Renal pelvis (tissue), 4 donors: ENCODE measurements around the gene BCAS3. TPM values are rescaled to one million over a fixed set of nuclear protein-coding genes. Genes with fewer than 3 reads are reported as not detected.
"Not testable (repeated sequence)": the region's sequence is repeated elsewhere in the genome, so short reads cannot be mapped to it uniquely, and the experiment has no call there.

ENCODE experiments used
- DNase-seq: peaks from one replicate; pipeline ENCODE4 v3.0.0-alpha.2; 2013
- polyA plus RNA-seq, 3 donors: library from polyadenylated mRNA; unstranded; fragments of 120-200 nt; gene quantifications; one replicate each; pipeline ENCODE4 v1.2.1, GENCODE V29; 2013; ENCODE audit not compliant: insufficient read length in 3 of 3

BCAS3 gene
- polyA plus RNA-seq, 3 donors, result 30.1 to 34.5 (median 32.6) TPM

DNA sequence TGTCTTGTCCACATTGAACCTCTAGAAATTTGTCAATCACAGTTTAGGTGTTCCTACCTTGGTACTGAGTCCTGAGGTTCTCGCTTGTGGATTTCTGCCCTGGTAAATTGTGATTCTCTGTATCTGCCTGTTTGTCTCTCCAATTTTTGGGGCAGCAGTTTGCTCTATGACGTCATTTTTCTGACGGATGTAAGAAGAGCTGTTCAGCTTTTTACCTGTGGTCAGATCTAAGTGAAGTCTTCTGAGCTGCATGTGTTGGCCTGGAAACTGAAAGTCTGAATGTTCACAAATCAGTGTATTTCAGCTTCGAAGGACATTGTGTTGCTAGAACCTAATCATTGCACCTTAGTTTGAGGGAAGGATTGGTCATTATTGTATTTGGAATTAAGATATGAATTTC lies 63.4 kb downstream of the BCAS3 start:
- DNase-seq, result no peak

DNA sequence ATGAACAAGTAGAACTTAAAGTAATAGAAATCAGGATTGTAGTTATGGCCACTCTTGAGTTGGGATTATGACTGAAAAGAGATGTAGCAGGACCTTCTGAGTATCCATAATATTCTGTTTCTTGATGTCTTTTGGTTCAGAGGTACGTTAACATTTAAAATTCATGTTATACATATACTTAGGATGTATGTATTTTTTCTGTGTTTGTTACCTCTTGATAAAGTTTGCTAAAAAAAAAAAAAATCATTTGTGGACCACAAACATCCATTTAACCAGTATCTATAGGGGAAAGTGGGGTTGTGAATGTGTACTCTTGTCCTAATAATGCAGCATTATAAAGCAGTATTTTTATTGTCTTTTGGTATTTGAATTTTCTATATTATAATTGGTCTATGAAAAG lies 65.6 kb downstream of the BCAS3 start:
- DNase-seq, result no peak

DNA sequence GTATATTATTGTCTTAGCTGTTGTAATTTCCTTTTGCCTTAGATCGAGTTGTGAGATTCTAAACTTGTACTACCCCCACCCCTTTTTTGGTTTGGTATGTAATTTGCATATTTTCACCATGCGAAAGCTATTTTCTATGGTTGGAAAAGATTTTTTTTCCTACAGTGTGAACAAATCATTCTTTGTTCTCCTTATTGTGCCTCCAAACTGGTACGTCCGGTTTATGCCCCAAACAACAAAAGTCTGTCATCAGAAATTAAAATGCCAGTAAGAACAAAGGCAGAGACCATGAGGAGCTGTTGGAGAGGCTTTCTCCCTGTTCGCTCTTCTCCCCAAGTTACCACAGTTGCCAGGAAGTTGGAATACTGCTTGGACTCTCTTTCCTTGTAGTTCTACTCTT lies 66.1 kb downstream of the BCAS3 start:
- peak; percentile 64 for DNase-seq

DNA sequence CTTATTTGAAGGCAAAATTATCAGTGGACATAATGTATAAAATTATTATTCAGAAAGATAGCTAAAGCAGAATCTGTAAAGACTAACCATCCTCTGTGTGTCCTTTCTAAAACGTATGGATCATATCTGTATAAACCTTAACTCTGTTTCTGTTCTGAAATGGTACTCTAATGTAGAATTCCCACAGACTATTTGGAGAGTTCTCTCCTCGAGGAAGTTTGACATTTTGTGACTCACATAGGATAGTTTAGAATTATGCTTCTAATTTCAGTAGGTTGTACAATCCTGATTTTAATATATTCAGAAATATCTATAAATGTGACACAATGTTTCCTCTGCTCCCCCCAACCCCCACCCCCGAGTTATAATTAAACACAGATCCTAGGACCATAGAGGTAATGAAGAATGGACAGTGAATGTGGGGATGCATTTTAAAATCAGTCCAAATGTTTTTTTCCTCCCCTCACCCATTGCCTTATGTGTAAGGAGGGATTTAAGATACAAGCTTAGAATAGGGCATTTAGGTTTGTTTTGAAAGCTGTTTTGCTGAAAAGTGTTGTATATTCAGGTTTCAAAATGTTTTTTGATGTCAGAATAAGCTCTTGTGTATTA lies 66.8 kb downstream of the BCAS3 start:
- DNase-seq, result no peak

DNA sequence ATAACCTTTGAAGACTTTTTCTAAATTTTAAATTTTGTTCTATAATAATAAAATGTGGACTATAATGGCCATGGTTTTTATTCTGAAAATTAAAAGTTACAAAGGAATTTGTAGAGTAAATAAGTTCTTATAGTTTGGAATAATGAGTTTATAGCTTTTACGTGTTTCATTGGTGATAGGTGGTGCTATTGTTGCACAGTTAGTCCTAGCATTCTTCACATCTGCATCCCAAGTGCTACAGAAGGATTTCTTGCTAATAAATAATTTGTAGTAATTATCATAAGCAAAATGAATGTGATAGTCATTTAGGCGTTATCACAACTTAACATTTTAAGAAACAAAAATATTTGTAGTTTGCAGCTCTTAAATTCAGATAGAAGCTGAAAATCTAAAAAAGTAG lies 67.9 kb downstream of the BCAS3 start:
- DNase-seq, result no peak

DNA sequence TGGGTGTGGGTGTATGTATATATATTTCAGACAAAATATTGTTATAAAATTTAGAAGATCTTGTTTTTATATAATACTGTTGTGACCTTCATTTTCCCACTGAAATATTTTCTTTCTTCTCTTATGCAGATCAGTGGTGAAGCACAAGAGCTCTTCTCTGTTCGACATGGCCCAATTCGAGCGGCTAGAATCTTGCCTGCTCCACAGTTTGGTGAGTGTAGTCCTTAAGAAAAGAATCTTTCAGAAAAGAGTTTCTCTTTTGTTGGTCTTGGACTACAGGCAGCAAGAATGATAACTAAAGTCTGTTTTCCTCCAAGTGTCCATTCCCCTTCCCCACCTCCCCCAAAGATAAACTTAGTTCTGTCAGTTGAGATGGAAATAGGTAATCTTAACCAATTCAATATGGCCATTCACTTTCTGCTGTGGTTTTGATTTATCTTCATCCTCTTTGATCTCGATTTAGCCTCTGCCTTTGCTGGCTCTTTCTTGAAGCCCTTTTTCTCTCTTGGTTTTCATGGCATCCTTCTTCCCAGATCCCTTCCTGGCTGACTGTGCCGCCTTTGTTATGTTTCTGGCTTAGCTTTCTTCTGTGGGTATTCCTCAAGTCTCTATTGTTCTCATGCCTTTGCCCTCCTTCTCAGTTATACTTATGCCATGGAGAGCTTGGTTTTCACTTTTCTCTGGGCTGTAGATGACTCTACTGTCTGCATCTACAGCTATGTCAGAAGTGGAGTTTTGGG lies 69.6 kb downstream of the BCAS3 start:
- DNase-seq, result no peak

DNA sequence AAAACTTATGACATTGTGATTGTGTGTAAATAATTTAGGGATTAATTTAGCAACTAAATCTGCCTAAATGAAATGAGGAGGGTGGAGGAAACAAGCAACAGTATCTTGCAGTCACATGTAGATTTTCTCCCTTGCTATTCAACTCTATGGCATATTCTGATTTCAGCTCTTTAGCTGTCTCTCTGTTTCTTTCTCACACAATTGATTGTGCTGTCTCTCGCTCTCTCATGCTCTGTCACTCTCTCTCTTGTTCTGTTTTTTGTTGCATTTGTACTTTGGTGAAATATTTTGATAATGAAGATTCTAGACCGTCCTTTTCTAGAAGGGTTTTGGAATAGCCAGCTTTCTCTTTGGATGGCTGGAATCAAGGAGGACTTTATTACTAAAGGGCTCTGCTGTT lies 70.6 kb downstream of the BCAS3 start:
- DNase-seq, result no peak

DNA sequence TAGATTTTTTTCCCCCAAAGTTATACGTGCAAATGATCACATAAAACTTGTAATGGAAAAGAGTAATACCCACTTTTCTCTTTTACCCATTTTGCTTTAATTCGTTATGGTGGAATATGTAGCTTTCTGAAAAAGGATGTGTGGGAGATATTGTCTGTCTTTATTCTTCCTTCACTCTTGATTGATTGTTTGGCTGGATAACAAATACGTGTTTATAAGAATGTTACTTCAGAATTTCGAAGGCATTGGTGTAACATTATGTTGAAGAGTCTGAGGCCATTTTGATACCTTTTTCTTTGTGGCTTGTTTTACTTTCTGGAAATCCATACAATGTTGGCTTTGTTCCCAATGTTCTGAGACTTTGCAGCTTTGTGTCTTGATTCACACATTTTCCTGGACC lies 71.4 kb downstream of the BCAS3 start:
- DNase-seq, result no peak

DNA sequence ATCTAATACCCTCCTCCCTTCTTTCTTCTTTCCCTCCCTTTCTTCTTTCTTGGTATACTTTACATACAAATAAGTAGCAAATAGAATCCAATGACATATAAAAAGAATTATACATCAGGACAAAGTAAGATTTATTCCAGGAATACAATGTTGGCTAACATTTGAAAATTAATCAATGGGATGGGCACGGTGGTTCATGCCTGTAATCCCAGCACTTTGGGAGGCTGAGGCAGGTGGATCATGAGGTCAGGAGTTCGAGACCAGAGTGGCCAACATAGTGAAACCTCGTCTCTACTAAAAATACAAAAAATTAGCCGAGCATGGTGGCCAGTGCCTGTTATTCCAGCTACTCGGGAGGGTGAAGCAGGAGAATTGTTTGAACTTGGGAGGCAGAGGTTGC lies 72.1 kb downstream of the BCAS3 start:
- no peak for DNase-seq

DNA sequence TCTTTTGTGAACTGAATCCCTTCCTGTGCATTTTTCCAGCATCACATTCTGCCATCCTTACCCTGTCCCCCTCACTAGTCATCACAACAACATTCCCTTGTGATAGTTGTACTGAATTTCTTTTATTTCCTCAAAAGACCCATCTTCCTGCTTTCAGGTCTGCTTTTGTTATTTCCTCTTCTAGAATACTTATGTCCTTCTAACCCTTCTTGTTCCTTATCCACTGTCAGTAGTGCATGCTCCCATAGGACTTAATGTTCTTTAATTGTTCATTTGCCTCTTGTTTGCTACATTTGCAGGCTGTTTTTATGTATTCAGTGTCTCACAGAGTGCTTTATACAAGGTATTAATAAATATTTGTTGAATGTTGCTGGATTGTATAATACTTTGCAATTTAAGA lies 73.0 kb downstream of the BCAS3 start:
- no peak for DNase-seq

DNA sequence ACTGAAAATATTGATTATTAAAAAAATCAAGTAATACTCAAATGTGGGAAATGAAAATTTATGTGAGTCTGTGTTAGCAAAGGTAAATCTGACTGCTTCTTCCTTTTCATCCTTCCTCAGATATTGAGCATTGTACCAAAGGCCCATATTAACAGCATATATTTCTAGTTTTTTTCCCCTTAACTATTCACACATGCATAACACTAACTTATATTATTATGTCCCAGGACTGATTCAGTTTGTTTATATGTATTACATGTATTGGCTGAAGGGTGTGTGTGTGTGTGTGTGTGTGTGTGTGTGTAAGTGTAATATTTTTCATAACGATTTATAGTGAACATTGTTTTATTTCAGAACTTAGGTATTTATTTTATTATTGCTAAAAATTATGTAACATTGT lies 74.2 kb downstream of the BCAS3 start:
- no peak for DNase-seq

DNA sequence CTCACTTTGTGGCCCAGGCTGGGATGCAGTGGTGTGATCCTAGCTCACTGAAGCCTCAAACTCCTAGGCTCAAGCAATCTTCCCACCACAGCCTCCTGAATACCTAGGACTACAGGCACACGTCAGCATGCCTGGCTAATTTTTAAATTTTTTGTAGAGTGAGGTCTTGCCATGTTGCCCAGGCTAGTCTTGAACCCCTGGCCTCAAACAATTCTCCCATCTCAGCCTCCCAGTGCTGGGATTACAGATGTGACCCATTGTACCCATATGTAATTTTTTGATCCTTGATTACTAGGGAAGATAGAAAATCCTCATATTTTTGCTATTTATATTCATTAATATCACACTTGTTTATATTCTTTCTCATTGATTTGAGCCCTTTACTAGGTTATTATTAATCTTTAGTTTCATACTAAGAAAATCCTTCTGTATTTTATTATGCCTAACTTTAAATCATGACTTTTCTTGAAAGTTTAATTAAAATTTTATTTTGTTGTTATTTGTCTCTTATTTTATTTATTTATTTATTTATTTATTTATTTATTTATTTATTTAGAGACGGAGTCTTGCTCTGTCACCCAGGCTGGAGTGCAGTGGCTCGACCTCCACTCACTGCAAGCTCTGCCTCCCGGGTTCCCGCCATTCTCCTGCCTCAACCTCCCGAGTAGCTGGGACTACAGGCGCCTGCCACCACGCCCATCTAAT lies 75.4 kb downstream of the BCAS3 start:
- DNase-seq, result no peak

DNA sequence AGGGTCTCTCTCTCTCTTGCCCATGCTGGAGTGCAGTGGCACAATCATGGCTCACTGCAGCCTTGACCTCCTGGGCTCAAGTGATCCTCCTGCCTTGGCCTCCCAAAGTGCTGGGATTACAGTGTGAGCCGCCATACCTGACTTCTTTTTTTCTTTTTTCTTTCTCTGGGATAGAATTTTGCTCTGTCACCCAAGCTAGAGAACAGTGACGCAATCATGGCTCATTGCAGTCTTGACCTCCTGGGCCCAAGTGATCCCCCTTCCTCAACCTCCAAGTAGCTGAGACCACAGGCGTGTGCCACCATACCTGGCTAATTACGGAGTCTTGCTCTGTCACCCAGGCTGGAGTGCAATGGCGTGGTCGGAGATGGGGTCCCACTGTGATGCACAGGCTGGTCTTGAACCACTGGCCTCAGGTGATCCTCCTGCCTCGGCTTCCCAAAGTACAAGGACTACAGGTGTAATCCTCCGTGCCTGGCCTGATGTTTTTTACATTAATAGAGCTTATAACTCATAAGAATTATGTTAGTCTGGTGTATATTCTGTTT lies 76.5 kb downstream of the BCAS3 start:
- DNase-seq, result no peak

DNA sequence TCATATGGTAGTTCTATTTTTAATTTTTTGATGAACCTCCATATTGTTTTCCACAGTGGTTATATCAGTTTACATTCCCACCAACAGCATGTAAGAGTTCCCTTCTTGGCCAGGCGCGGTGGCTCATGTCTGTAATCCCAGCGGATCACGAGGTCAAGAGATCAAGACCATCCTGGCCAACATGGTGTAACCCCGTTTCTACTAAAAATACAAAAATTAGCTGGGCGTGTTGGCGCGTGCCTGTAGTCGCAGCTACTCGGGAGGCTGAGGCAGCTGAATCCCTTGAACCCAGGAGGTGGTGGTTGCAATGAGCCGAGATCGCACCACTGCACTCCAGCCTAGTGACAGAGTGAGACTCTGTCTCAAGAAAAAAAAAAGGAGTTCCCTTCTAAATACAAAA lies 79.1 kb downstream of the BCAS3 start:
- not testable (repeated sequence) for DNase-seq

DNA sequence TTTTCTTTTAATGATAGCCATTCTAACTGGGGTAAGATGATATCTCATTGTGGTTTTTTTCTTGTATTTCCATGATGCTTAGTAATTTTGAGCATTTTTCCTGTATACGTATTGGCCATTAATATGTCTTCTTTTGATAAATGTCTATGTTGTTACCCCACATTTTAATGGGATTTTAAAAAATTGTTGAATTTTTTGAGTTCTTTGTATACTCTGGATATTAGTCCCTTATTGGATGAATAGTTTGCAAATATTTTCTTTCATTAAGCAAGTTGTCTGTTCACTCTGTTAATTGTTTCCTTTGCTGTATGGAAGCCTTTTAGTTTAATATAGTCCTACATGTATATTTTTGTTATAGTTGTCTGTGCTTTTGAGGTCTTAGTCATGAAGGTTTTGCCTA lies 79.8 kb downstream of the BCAS3 start:
- DNase-seq, result no peak

DNA sequence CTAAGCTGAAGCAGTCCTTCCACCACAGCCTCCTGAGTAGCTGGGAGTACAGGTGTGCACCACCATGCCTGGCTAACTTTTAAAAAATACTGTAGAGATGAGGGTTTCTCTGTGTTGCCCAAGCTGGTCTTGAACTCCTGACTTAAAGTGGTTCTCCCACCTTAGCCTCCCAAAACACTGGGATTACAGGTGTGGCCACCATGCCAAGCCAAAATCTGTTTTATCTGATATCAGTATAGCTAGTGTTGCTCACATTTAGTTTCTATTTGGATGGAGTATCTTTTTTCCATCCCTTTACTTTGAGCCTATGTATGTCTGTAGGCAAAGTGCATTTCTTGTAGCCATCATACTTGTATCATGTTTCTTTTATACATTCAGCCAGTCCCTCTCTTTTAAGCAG lies 82.1 kb downstream of the BCAS3 start:
- DNase-seq, result no peak

DNA sequence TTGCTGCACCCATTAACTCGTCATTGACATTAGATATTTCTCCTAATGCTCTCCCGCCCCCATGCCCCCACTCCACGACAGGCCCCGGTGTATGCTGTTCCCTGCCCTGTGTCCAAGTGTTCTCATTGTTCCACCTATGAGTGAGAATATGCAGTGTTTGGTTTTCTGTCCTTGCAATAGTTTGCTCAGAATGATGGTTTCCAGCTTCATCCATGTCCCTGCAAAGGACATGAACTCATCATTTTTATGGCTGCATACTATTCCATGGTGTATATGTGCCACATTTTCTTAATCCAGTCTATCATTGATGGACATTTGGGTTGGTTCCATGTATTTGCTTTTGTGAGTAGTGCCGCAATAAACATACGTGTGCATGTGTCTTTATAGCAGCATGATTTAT lies 83.7 kb downstream of the BCAS3 start:
- DNase-seq, result not testable (repeated sequence)

DNA sequence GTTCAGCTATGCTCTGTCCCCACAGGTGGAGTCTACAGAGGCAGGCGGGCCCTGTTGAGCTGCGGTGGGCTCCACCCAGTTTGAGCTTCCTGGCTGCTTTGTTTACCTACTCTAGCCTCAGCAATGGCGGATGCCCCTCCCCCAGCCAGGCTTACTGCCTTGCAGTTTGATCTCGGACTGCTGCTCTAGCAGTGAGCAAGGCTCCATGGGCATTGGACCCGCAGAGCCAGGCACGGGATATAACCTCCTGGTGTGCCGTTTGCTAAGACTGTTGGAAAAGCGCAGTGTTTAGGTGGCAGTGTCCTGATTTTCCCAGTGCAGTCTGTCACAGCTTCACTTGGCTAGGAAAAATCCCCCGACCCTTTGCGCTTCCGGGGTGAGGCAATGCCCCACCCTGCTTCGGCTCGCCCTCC lies 89.1 kb downstream of the BCAS3 start:
- no peak for DNase-seq

DNA sequence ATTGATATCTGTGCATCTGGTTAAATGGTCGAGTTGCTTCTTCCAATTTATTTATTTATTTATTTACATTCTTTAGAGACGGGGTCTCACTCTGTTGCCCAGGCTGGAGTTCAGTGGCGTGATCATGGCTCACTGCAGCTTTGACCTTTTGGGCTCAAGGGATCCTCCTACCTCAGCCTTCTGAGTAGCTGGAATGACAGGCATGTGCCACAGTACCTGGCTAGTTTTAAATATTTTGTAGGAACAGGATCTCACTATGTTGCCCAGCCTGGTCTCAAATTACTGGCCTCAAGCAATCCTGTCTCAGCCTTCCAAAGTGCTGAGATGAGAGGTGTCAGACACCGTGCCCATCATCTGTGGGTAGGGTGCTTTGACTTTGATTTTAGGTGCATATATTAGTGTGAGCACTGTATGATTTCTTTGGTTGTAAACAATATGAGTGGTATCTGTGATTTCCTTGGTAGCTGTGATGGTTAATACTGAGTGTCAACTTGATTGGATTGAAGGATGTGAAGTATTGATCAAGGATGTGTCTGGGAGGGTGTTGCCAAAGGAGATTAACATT lies 90.2 kb downstream of the BCAS3 start:
- DNase-seq, result no peak

DNA sequence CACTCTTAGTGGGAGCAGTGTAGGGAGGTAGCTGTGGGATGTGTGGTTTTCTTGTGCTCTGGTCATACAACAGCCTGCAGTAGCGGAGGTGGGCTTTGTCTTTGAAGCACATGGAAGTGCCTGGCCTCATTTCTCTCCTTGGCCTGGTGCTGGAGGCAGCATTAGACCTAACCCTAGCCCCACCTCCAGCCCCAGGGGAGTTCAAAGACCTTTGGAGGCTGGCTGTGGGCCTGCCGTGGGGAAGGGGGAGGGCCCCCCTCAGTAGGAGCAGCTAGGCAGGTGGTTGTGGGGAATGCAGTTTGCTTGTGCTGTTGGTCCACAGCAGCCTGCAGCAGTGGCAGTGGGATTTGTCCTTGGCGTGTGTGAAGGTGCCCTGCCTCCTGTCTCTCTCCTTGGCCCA lies 91.7 kb downstream of the BCAS3 start:
- DNase-seq, result no peak

DNA sequence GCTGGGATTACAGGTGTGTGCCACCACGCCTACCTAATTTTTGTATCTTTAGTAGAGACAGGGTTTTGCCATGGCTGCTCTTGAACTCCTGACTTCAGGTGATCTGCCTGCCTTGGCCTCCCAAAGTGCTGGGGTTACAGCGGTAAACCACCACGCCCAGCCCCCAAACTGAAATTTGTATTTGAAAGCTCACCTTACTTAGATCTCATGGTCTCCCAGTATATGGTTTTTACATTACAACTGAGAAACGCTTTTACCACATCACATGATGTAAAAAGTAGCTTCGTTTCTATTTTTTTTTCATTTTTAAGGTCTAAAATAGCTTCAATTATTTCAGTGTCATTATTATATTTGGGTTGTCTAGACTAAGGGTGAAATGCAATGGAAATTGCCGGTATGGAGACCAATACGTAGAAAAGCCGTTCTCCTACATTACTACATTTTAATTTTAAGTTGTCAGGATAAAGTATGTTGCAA lies 93.3 kb downstream of the BCAS3 start:
- no peak for DNase-seq

DNA sequence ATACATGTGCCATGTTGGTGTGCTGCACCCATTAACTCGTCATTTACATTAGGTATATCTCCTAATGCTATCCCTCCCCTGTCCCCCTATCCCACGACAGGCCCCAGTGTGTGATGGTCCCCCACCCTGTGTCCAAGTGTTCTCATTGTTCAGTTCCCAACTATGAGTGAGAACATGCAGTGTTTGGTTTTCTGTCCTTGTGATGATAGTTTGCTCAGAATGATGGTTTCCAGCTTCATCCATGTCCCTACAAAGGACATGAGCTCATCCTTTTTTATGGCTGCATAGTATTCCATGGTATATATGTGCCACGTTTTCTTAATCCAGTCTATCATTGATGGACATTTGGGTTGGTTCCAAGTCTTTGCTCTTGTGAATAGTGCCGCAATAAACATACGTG lies 94.0 kb downstream of the BCAS3 start:
- DNase-seq, result not testable (repeated sequence)

DNA sequence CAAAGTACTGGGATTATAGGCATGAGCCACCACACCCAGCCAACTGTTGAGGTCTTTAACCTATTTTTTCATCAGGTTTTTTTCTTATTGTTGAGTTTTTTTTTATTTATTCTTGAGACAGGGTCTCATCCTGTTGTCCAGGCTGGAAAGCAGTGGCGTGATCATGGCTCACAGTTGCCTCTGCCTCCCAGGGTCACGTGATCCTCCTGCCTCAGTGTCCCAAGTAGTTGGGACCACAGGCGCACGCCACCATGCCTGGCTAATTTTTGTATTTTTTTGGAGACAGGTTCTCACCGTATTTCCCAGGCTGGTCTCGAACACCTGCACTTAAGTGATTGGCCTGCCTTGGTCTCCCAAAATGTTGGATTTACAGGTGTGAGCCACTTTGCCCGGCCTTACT lies 95.9 kb downstream of the BCAS3 start:
- DNase-seq, result no peak
